Suprapubic skin (tissue), 3 donors: ENCODE results near the gene MAGEA2B.
"Not testable (repeated sequence)": the region's sequence is repeated elsewhere in the genome, so short reads cannot be mapped to it uniquely, and the experiment has no call there.

Source experiments
- EP300 ChIP-seq: sonication (generic); formaldehyde crosslinking; IDR thresholded peaks from one replicate; pipeline ENCODE4 v1.6.1; 2017; ENCODE audit warnings: antibody characterized with exemption
- POLR2A ChIP-seq, 2 donors: fragments of 450-650 bp; IDR thresholded peaks; one replicate each; pipeline ENCODE4 v1.6.1; 2017; ENCODE audit warnings: antibody characterized with exemption in 2 of 2, mild to moderate bottlenecking in 2 of 2, moderate library complexity in 2 of 2
- TF ChIP-seq, protein P1 (sequence below), 2 donors: fragments of 200-600 bp in 1 of 2; fragments of 450-650 bp in 1 of 2; sonication (generic) in 1 of 2; IDR thresholded peaks; one replicate each; pipeline ENCODE4 v1.5.1; 2016 to 2019; ENCODE audit warnings: antibody characterized with exemption in 2 of 2, mild to moderate bottlenecking in 1 of 2, moderate library complexity in 1 of 2

DNA sequence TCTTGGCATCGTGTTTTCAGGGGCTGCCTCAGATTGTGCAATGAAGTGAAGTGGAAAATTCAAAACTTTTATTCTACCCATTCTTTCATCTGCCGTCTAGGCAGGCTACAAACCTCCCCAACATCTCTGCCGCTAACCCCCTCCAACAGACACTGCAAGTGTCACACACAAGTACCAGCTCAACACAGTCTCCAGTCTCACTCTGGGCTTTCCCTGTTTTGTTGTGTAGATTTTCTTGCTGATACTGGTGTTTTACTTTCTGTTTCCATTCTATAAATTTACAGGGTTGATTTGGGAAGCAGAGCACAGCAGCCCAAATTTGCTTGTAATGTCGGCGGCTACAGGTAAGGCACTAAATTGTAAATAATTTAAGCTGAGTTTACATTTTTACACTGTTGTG is 40.4 kb downstream of the MAGEA2B start:
- TF ChIP-seq, protein P1, sequence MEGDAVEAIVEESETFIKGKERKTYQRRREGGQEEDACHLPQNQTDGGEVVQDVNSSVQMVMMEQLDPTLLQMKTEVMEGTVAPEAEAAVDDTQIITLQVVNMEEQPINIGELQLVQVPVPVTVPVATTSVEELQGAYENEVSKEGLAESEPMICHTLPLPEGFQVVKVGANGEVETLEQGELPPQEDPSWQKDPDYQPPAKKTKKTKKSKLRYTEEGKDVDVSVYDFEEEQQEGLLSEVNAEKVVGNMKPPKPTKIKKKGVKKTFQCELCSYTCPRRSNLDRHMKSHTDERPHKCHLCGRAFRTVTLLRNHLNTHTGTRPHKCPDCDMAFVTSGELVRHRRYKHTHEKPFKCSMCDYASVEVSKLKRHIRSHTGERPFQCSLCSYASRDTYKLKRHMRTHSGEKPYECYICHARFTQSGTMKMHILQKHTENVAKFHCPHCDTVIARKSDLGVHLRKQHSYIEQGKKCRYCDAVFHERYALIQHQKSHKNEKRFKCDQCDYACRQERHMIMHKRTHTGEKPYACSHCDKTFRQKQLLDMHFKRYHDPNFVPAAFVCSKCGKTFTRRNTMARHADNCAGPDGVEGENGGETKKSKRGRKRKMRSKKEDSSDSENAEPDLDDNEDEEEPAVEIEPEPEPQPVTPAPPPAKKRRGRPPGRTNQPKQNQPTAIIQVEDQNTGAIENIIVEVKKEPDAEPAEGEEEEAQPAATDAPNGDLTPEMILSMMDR (IDR thresholded peaks at IDR 0.05), result not testable (repeated sequence)
- not testable (repeated sequence) for TF ChIP-seq POLR2A (IDR thresholded peaks at IDR 0.05); EP300
